Endometrial microvascular endothelial cells (primary cell): ENCODE results near the gene TRIM9. TPM values are rescaled to one million over a fixed set of nuclear protein-coding genes. Genes with fewer than 3 reads are reported as not detected.

Experiments used
- in situ Hi-C: cut with HindIII; loops from 2 replicates; pipeline ENCODE4 v1.10.0; 2017; ENCODE audit warnings: low sequenced_read_pairs, low pct_unique_long_range_greater_than_20kb; ENCODE audit errors: inconsistent ontology term
- total RNA-seq: library from RNA; depleted of rRNA; stranded (reverse); fragments of >200 nt; gene quantifications from one replicate; pipeline ENCODE4 v1.2.3, GENCODE V29; 2015; ENCODE audit errors: inconsistent ontology term

The TRIM9 gene
- total RNA-seq, 1 donor from 2014 or later: not detected

- in situ Hi-C loops: no loop called here
Measured at GRCh38 chr14:51070726-51071125, 24.2 kb downstream of the TRIM9 start.

DNA sequence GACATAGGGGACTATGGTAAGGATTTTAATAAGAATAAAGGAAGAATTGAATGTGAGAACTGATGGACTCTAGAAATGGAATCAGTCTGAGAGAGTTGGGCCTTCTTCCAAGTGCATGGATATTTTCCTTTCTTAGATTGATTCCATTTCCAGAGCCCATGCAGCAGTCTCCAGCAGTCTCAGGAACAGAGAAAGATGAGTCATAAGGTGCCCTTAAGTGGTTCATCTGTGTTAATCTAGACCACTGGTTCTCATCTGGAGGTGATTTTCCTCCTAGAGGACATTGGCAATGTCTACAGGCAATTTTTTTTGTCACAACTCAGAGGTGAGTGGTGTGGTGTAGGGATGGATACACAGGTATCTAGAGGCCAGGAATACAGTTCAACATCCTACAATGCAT, 25.9 kb downstream of the TRIM9 start:
- in situ Hi-C loops: no loop called here

DNA sequence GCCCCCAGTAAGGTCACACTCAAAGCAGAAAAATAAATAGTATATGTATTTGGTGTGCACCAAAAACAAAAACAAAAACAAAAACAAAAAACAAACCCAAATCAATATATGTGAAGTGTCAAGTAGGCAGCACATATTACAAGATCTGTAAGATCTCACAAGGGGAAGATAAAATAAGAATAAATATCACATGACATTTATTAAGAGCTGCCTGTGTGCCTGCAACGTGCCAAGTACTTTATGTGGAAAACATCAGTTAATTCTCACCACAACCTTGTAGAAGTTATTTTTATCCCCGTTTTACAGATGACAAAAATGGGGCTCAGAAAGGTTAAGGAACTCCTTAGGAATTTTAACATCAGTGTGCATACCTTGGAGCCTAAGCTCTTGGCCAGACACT, 26.6 kb downstream of the TRIM9 start:
- in situ Hi-C loops: no loop called here

GRCh38 chr14:51067295-51067694, 27.6 kb downstream of the TRIM9 start:
- in situ Hi-C loops: no loop called here

- in situ Hi-C loops: no loop called here
Measured at GRCh38 chr14:51066576-51066975, 28.3 kb downstream of the TRIM9 start.

DNA sequence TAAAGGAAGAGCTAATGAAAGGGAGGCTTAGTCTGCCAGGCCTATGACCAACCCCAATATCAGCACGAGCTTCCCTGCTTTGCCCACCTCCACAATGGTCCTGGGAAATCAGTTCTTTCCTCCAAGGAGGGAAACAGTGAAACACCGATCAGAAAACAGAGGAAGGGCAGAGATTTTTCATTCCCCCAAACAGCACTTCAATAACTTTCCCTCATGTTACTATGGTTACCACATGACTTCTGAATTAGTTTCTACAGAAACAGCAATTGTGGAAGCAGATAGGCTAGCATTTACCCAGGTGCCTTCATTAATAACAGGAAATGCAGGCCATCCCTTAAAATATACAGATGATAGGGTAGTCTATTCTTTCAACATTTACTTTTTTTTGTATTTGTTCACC, 35.9 kb downstream of the TRIM9 start:
- in situ Hi-C loops: no loop called here

DNA sequence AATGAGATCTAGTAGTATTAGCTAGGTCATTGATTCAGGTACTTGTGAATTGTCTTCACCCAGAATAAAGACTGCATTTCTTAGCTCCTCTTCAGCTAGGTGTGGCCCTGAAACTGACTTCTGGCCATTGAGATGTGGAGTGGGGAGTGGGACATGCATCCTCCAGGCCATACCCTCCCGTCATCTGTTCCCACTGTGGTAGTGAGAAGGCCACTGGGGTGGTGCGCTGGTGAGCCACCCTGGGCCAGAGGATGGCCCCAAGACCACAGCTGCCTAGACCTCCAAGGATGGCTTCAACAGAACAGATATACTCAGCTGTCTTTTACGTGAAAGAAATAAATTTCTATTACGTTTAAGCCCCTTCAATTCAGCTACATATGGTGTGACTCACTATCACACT, 36.5 kb downstream of the TRIM9 start:
- in situ Hi-C loops: no loop called here

- in situ Hi-C loops: no loop called here
Measured at GRCh38 chr14:51056421-51056820, 38.5 kb downstream of the TRIM9 start.

DNA sequence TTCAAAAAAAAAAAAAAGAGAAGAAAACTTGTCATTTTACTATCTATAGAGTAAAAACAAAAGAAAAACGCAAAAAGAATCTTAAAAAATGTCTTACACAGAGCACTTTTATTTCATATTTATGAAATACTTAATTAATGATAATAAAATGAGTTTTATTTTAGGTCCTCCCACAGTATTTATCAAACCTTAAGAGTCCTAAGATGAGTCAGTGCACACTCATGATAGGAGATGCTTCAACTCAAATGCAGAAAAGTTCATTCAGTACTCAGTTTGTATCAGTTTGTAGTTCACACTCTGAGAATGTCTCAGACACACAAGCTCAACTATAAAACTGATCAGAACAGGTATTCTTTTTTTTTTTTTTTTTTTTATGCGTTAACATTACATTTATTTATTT, 41.7 kb downstream of the TRIM9 start:
- in situ Hi-C loops: no loop called here

GRCh38 chr14:51044961-51045360, 49.9 kb downstream of the TRIM9 start:
- in situ Hi-C loops: no loop called here

- in situ Hi-C loops: no loop called here
Measured at GRCh38 chr14:51041883-51042282, 53.0 kb downstream of the TRIM9 start.

- in situ Hi-C loops: no loop called here
Measured at GRCh38 chr14:51041108-51041531, 53.8 kb downstream of the TRIM9 start.

- in situ Hi-C loops: no loop called here
Measured at GRCh38 chr14:51039252-51039651, 55.7 kb downstream of the TRIM9 start.

- in situ Hi-C loops: no loop called here
Measured at GRCh38 chr14:51035611-51036192, 59.2 kb downstream of the TRIM9 start.

DNA sequence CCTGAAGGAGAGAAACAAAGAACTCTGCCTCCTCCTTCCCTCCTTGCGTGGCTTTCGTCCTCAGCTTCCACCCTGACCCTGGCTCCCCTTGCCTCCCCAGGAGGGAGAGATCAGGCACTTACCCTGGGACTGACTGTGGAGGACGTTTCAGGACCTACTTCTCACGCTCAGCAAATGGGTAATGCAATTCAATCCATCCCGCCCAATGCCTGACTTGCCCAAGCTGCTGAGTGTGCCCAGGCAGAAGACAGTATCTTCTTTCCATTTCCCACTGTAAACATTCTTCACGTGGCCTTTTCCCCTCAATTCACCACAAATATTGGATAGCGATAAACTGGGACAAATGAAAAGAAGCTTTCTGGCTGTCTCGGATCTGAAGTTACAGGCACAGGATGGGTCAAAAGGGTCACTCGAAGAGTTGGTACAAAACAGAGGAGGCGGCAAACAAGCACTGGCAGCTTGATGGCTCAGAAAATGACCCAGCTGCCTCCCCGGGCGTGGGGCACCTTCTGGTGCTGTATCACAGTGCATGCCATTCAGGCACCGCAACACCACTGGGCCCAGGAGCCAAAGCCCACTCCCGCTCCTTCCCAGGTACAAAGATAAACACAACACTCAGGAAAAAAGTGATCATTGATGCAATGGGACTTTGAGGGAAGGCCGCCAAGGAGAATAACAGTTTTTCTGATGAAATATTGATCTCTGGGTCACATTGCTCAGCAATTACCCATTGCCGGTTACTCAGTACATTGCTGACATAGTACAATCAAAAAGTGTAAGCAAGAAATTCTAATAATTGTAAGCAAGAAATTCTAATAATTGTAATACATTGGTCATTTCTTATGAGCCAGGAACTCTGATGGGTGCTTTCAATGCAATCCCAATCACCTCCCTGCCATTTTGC, 65.8 kb downstream of the TRIM9 start:
- in situ Hi-C loops: no loop called here

DNA sequence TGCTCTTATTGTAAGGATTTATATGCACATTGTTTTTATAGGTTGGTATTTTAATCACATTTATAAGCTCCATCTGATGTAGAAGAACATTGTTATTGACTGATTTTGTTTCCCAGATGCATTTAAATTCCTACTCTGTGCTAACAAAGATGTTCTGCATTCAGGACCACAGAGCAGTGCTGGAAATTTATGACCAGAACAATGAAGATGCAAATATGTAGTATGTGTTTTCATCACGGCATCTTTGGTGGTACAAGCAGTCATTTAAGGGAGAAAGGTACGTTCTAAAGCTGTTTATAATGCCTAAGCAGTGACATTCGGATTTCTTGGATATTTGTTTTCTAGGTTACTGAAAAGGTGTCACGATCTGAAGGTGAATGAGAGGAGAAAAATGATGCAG, 66.5 kb downstream of the TRIM9 start:
- in situ Hi-C loops: no loop called here

- in situ Hi-C loops: no loop called here
Measured at GRCh38 chr14:51024377-51024776, 70.5 kb downstream of the TRIM9 start.

DNA sequence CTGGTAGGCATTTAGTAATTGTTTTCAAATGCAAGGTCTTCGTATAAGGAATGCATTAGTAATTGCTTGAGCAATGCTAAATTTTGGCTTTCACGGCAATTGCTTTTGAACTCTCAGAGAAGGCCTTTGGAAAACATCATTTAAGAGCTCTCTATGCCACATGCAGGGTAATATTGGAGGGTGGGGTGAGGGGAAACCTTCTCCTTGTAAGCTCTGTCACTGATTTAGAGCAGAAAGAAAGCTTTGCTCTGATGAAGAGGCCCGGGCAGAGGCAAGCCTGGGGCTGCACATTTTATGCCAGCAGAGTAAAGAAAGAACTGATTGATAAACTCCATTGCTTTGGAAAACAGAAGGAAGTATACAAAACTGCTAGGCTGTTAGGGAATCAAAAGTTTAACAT, 70.9 kb downstream of the TRIM9 start:
- in situ Hi-C loops: no loop called here

GRCh38 chr14:51022769-51023168, 72.1 kb downstream of the TRIM9 start:
- in situ Hi-C loops: no loop called here

- in situ Hi-C loops: no loop called here
Measured at GRCh38 chr14:51020024-51020710, 74.7 kb downstream of the TRIM9 start.
